IPS-15b (cell line): ENCODE results near the gene CYLC2.

Experiments used
- H3K27me3 ChIP-seq: one replicate; pipeline ENCODE4 v1.6.1; 2013; ENCODE audit warnings: low read length; ENCODE audit not compliant: control insufficient read depth, insufficient read depth
- H3K36me3 ChIP-seq: one replicate; pipeline ENCODE4 v1.6.1; 2013; ENCODE audit warnings: low read length; ENCODE audit not compliant: control insufficient read depth, insufficient read depth
- H3K4me1 ChIP-seq: one replicate; pipeline ENCODE4 v1.6.1; 2013; ENCODE audit warnings: mild to moderate bottlenecking, low read length; ENCODE audit not compliant: control insufficient read depth, insufficient read depth
- H3K4me3 ChIP-seq: one replicate; pipeline ENCODE4 v1.5.1; 2013; ENCODE audit warnings: low read depth, low read length
- H3K9ac ChIP-seq: one replicate; pipeline ENCODE4 v1.6.1; 2013; ENCODE audit warnings: low read depth, mild to moderate bottlenecking, low read length
- H3K9me3 ChIP-seq: one replicate; pipeline ENCODE4 v1.6.1; 2013; ENCODE audit warnings: mild to moderate bottlenecking, low read length; ENCODE audit not compliant: control insufficient read depth, insufficient read depth

Gene CYLC2

DNA sequence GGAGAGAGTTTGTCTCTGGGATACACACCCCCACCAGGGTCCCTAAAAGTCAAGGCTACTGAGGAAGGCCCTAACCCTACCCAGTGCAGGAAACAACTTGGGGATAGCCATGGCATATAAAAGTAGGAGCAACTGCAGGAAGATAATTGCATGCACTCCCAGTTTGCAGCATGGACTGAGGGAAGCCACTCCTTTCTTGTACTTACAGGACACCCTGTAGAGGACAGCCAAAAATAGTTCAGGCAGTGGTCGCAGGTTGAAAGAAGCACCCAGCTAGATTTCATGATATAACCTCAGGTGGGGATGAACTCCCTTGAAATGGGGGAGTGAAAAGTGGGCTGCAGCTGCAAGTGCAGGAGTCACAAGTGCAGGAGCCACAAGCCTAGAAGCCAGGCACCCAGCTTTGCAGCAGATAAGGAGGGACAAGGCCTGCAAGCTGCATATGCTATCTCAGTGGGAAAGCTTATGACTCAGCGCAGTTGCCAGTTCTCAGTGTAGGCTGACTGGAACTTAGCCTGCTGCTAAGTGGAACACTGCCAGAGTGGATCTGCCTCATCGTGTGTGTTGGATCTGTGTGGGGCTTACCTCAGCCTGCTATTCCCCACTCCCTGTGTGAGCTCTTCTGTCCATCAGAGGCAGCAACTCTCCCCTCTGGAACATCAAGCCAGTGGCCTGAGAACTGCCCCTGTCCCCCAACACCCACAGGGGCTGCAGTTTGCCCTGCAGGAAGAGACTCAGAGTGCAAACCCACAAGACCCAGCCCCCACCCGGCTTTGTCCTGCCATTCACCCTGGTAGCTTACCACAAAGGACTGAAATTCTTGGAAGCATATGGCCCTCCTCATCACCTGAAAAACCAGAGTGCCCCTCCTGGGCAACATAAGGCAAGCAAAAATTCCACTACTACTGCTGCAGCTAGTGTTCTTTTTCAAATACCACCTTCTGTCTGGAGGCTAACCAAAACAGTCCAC lies 42.7 kb downstream of the CYLC2 start:
- Histone ChIP-seq H3K9ac (no peak overlapping the region), H3K9me3 (no peaks in the 10 kb centered on the region), H3K36me3 (no peaks in the 10 kb centered on the region), H3K27me3 (no peaks in the 10 kb centered on the region), H3K4me1 (peaks cover 4% of the 10 kb centered on the region), H3K4me3 (no peak overlapping the region)

GRCh38 chr9:103041961-103042360 lies 46.8 kb downstream of the CYLC2 start:
- H3K9ac ChIP-seq = no peak overlapping the region
- peaks cover 4% of the 10 kb centered on the region for H3K4me1 ChIP-seq
- no peaks in the 10 kb centered on the region for H3K36me3 ChIP-seq
- H3K4me3 ChIP-seq = no peak overlapping the region
- no peaks in the 10 kb centered on the region for H3K9me3 ChIP-seq
- H3K27me3 ChIP-seq = no peaks in the 10 kb centered on the region
